ENCODE measurements around the gene NBEAL2. TPM values are rescaled to one million over a fixed set of nuclear protein-coding genes. Genes with fewer than 3 reads are reported as not detected.
A peak's percentile ranks its signal among the peaks of the same experiment; 100 is the strongest.

NBEAL2 gene
- total RNA-seq, 1 donor from 2014 or later = 115 TPM

DNA sequence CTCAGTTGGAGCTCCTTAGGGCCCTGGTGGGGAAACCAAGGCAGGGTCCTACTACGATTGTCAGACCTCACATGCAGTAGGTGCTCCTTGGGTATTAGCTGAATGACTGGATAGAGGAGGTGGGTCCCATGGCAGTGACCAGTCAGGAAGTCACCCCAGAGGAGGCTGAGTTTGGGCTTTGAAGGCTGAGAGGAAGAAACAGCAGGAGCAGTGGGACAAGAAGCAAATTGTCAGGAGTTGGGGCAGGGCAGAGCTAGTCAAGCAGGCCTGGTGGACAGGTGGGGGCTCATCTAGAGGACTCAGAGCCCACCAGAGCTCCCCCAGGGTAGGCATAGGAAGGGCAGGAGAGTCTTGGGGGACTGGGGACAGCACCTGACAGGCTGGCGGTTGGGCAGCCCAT, 3.1 kb downstream of the NBEAL2 start:
- Mint-ChIP-seq H3K27me3 (no peaks in the 10 kb centered on the region), H3K4me3 (peak overlapping the region; percentile 81), H3K36me3 (peaks cover 5% of the 10 kb centered on the region), H3K27ac (peak overlapping the region; percentile 94), H3K9me3 (no peaks in the 10 kb centered on the region), H3K4me1 (ENCODE audit: unreplicated experiment) (peaks cover 26% of the 10 kb centered on the region)
- DNase-seq (ENCODE audit: extremely low spot score, unreplicated experiment) = no peak
- TF ChIP-seq CTCF (conservative IDR thresholded peaks at IDR 0.05) = no peak

GRCh38 chr3:46984591-46985459, 5.4 kb downstream of the NBEAL2 start:
- Mint-ChIP-seq H3K4me3 (peak overlapping the region; percentile 52), H3K27me3 (no peaks in the 10 kb centered on the region), H3K36me3 (peaks cover 5% of the 10 kb centered on the region), H3K9me3 (no peaks in the 10 kb centered on the region), H3K4me1 (ENCODE audit: unreplicated experiment) (peaks cover 20% of the 10 kb centered on the region), H3K27ac (peak overlapping the region; percentile 80)
- no peak for TF ChIP-seq CTCF (conservative IDR thresholded peaks at IDR 0.05)
- DNase-seq (ENCODE audit: extremely low spot score, unreplicated experiment) = no peak

DNA sequence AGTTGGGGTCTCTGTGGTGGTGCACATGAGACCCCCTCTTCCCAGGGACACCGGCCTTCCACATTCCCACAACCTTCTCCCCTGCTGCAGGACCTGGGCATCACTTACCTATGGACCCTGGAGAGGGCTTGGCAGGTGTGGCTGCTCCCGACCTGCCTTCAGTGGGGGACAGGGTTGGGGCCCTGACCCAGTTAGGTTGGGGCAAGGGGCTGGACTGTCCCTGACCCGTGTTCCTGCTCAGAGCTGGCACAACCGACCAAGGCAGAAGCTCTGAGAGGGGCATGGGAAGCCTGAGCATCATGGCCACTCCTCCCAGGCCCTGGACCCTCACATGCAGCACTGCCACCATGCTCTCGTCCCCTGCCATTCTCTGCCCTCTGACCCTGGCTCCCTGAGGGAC, 6.1 kb downstream of the NBEAL2 start:
- H3K27me3 Mint-ChIP-seq = no peaks in the 10 kb centered on the region
- H3K9me3 Mint-ChIP-seq = no peaks in the 10 kb centered on the region
- no peak for TF ChIP-seq CTCF (conservative IDR thresholded peaks at IDR 0.05)
- H3K4me3 Mint-ChIP-seq = no peak overlapping the region
- H3K4me1 Mint-ChIP-seq (ENCODE audit: unreplicated experiment) = peaks cover 20% of the 10 kb centered on the region
- H3K36me3 Mint-ChIP-seq = peaks cover 5% of the 10 kb centered on the region
- DNase-seq (ENCODE audit: extremely low spot score, unreplicated experiment) = no peak
- no peak overlapping the region for H3K27ac Mint-ChIP-seq

DNA sequence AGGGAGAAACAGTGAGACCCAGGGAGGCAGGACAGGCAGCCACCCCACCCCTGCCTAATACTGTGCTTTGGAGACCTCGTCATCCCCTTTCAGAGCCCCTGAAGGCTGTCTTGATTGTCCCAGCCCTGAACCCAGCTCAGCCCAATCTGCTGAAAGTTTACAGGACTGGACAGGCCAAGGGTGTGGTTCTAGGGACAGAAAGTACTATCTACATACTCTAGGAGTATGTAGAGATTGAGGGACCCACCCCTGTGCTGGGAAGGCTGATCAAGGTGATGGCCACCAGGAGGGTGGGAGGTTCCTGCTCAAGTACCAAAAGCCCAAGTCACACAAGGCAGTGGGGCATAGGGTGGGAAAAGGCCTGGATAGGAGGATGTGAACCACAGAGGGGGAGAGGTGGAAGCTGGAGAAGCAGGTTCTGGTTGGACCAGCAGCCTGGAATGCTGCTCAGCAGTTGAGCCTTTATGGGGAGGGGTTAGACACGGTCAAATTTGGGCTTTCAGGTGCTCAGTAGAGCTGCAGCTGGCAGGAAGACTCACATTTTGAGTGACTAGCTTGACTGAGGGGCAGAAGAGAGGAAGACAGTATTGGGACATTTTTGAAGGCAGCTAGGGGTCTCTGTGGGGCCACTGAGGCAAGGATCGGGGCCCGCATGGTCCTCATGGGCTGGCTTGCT, 6.7 kb downstream of the NBEAL2 start:
- Mint-ChIP-seq H3K4me1 (ENCODE audit: unreplicated experiment) (peaks cover 20% of the 10 kb centered on the region), H3K4me3 (peak overlapping the region; percentile 59), H3K9me3 (no peaks in the 10 kb centered on the region), H3K27me3 (no peaks in the 10 kb centered on the region), H3K27ac (peak overlapping the region; percentile 90), H3K36me3 (peaks cover 5% of the 10 kb centered on the region)
- DNase-seq (ENCODE audit: extremely low spot score, unreplicated experiment) = no peak
- no peak for TF ChIP-seq CTCF (conservative IDR thresholded peaks at IDR 0.05)

DNA sequence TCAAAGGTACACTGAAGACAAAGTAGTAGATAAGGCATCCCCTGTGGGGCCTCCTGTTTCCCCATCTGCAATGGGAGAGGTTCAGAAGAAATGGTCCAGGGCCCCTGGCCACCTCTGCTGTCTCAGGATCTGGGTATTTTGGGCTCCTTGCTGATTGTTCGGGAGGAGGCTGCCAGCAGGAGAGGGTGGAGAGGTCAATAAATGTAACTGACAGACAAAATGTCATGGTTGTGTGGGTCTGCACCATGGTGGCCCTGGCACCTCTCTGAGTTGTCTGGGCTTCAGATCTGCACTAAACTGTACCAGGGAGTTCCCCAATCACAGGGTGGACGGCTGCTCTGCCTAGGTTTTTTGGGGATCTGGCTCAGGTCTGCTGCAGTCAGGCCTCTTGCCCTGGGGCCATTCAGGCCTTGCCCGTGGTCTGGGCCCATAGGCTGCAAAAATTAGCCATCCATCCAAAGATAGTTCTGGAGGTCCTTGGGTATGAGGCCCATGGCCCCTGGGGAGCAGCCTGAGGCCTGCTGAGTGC, 7.4 kb downstream of the NBEAL2 start:
- peak overlapping the region; percentile 59 for H3K4me3 Mint-ChIP-seq
- peak overlapping the region; percentile 90 for H3K27ac Mint-ChIP-seq
- H3K4me1 Mint-ChIP-seq (ENCODE audit: unreplicated experiment) = peaks cover 20% of the 10 kb centered on the region
- H3K27me3 Mint-ChIP-seq = no peaks in the 10 kb centered on the region
- no peak for TF ChIP-seq CTCF (conservative IDR thresholded peaks at IDR 0.05)
- peaks cover 5% of the 10 kb centered on the region for H3K36me3 Mint-ChIP-seq
- no peaks in the 10 kb centered on the region for H3K9me3 Mint-ChIP-seq
- no peak for DNase-seq (ENCODE audit: extremely low spot score, unreplicated experiment)
